Lower lobe of right lung (tissue), 2 donors: ENCODE results near the gene LY6G5B. TPM values are rescaled to one million over a fixed set of nuclear protein-coding genes. Genes with fewer than 3 reads are reported as not detected.

Experiments used
- ATAC-seq, 2 donors: fragments of 200-7000 bp; cut with Tn5 transposase; one replicate each; pipeline ENCODE4 v1.9.1; 2020 to 2022; ENCODE audit warnings: mild to moderate bottlenecking in 2 of 2, moderate library complexity in 2 of 2
- DNase-seq: peaks from one replicate; pipeline ENCODE4 v3.0.0-alpha.2; 2020
- H3K27ac ChIP-seq: fragments of 200-600 bp; one replicate; pipeline ENCODE4 v1.8.0; 2022
- H3K27me3 ChIP-seq: fragments of 200-600 bp; one replicate; pipeline ENCODE4 v1.8.0; 2022; ENCODE audit warnings: low read depth
- H3K36me3 ChIP-seq: fragments of 200-600 bp; one replicate; pipeline ENCODE4 v1.8.0; 2022; ENCODE audit warnings: mild to moderate bottlenecking
- H3K4me1 ChIP-seq: fragments of 200-600 bp; one replicate; pipeline ENCODE4 v1.8.0; 2022
- H3K4me3 ChIP-seq: fragments of 200-600 bp; one replicate; pipeline ENCODE4 v1.8.0; 2022; ENCODE audit warnings: mild to moderate bottlenecking
- H3K9me3 ChIP-seq: fragments of 200-600 bp; one replicate; pipeline ENCODE4 v1.8.0; 2022
- CTCF ChIP-seq: fragments of 200-600 bp; IDR thresholded peaks from one replicate; pipeline ENCODE4 v1.8.0; 2022; ENCODE audit warnings: antibody characterized with exemption, mild to moderate bottlenecking
- intact Hi-C: fragments of 100-400 bp; cut with DNase I; formaldehyde crosslinking; loops from one replicate; pipeline ENCODE4 v1.11.0; 2022
- total RNA-seq: library from RNA; stranded (reverse); fragmentation: NEBNext Ultra II Directional; extraction: Animal tissue kit (Norgen Biotek cat#: 25700); gene quantifications from one replicate; pipeline ENCODE4 v1.2.1, GENCODE V29; 2021
- donor health status: DM: no; HTN: yes; CAD: no; lungs with severe emphysema.

Gene LY6G5B
- total RNA-seq, 1 donor from 2014 or later = 11.0 TPM

- H3K27me3 ChIP-seq = no peaks in the 10 kb centered on the region
- H3K4me3 ChIP-seq = peak overlapping the region; percentile 3
- DNase-seq (no peak), ATAC-seq (no peak)
- H3K9me3 ChIP-seq = no peaks in the 10 kb centered on the region
- H3K36me3 ChIP-seq = peaks cover 38% of the 10 kb centered on the region
- TF ChIP-seq CTCF = no peak
- H3K27ac ChIP-seq = peak overlapping the region; percentile 6
- H3K4me1 ChIP-seq = peaks cover 56% of the 10 kb centered on the region
- intact Hi-C loops = no loop called here
Measured at GRCh38 chr6:31658158-31658688, 11.6 kb upstream of the LY6G5B start.

- no peak for DNase-seq
- peak overlapping the region; percentile 96 for H3K4me3 ChIP-seq
- TF ChIP-seq CTCF = no peak
- H3K36me3 ChIP-seq = peaks cover 45% of the 10 kb centered on the region
- H3K27ac ChIP-seq = peak overlapping the region; percentile 90
- H3K27me3 ChIP-seq = no peaks in the 10 kb centered on the region
- H3K9me3 ChIP-seq = no peaks in the 10 kb centered on the region
- H3K4me1 ChIP-seq = peaks cover 56% of the 10 kb centered on the region
- no peak for ATAC-seq
- intact Hi-C loops = no loop called here
Measured at GRCh38 chr6:31658983-31659648, 10.7 kb upstream of the LY6G5B start.

GRCh38 chr6:31659649-31660380 is 10.0 kb upstream of the LY6G5B start:
- no peak for TF ChIP-seq CTCF
- Histone ChIP-seq H3K36me3 (peaks cover 45% of the 10 kb centered on the region), H3K9me3 (no peaks in the 10 kb centered on the region), H3K4me3 (peak overlapping the region; percentile 96), H3K4me1 (peaks cover 60% of the 10 kb centered on the region), H3K27ac (peak overlapping the region; percentile 90), H3K27me3 (no peaks in the 10 kb centered on the region)
- ATAC-seq = peak; percentile 51 to 68
- intact Hi-C loops = no loop called here
- no peak for DNase-seq

- ATAC-seq (peak; percentile 89 to 90), DNase-seq (peak; percentile 93)
- Histone ChIP-seq H3K27ac (peak within 1 kb of the TSS; percentile 90), H3K9me3 (no peaks in the 10 kb centered on the region), H3K36me3 (peaks cover 42% of the 10 kb centered on the region), H3K4me3 (peak within 1 kb of the TSS; percentile 96), H3K27me3 (no peaks in the 10 kb centered on the region), H3K4me1 (peaks cover 60% of the 10 kb centered on the region)
- TF ChIP-seq CTCF = no peak
- intact Hi-C loops = no loop called here
Measured at GRCh38 chr6:31660381-31661261, 9.2 kb upstream of the LY6G5B start, which contains the start of gene C6orf47. TSS of gene C6orf47 (minus strand) at chr6:31660778. CDS start at chr6:31659947, 831 bp downstream.
